ENCODE measurements around the gene COG2. TPM values are rescaled to one million over a fixed set of nuclear protein-coding genes. Genes with fewer than 3 reads are reported as not detected.

Gene COG2
- total RNA-seq, 2 experiments from 2014 or later, result 29.6 to 32.3 TPM

- H3K27ac Mint-ChIP-seq, result no peak overlapping the region
- H3K4me1 Mint-ChIP-seq (ENCODE audit: low read depth), result no peaks in the 10 kb centered on the region
- no peak for DNase-seq
- H3K27me3 Mint-ChIP-seq, result peaks cover 2% of the 10 kb centered on the region
- ChIA-PET CTCF (no interaction called here), POLR2A (no interaction called here)
- no peak overlapping the region for H3K4me3 Mint-ChIP-seq
- intact Hi-C loops (cut with micrococcal nuclease), result no loop called here
- H3K9me3 Mint-ChIP-seq, result no peaks in the 10 kb centered on the region
- no peaks in the 10 kb centered on the region for H3K36me3 Mint-ChIP-seq
These were observed 64.8 kb downstream of the COG2 start for GRCh38 chr1:230706887-230707731.

- intact Hi-C loops (cut with micrococcal nuclease), result no loop called here
- Mint-ChIP-seq H3K36me3 (no peaks in the 10 kb centered on the region), H3K27ac (no peak overlapping the region), H3K27me3 (peaks cover 5% of the 10 kb centered on the region), H3K4me1 (ENCODE audit: low read depth) (no peaks in the 10 kb centered on the region), H3K9me3 (no peaks in the 10 kb centered on the region), H3K4me3 (no peak overlapping the region)
- POLR2A ChIA-PET, result no interaction called here
- no peak for DNase-seq
- CTCF ChIA-PET, result no interaction called here
These were observed 65.7 kb downstream of the COG2 start for GRCh38 chr1:230707732-230708630.

- no peaks in the 10 kb centered on the region for H3K4me1 Mint-ChIP-seq (ENCODE audit: low read depth)
- intact Hi-C loops (cut with micrococcal nuclease), result no loop called here
- H3K9me3 Mint-ChIP-seq, result no peaks in the 10 kb centered on the region
- CTCF ChIA-PET, result no interaction called here
- no peak overlapping the region for H3K4me3 Mint-ChIP-seq
- no peak for DNase-seq
- H3K27ac Mint-ChIP-seq, result no peak overlapping the region
- no peaks in the 10 kb centered on the region for H3K36me3 Mint-ChIP-seq
- POLR2A ChIA-PET, result no interaction called here
- H3K27me3 Mint-ChIP-seq, result peaks cover 7% of the 10 kb centered on the region
These were observed 66.6 kb downstream of the COG2 start for GRCh38 chr1:230708631-230709580.

- Mint-ChIP-seq H3K9me3 (no peaks in the 10 kb centered on the region), H3K4me1 (ENCODE audit: low read depth) (no peaks in the 10 kb centered on the region), H3K4me3 (no peak overlapping the region), H3K36me3 (no peaks in the 10 kb centered on the region), H3K27ac (no peak overlapping the region), H3K27me3 (peaks cover 9% of the 10 kb centered on the region)
- ChIA-PET CTCF (no interaction called here), POLR2A (no interaction called here)
- no peak for DNase-seq
- intact Hi-C loops (cut with micrococcal nuclease), result no loop called here
These were observed 67.6 kb downstream of the COG2 start for GRCh38 chr1:230709619-230710542.

GRCh38 chr1:230710543-230710904 lies 68.2 kb downstream of the COG2 start:
- peaks cover 11% of the 10 kb centered on the region for H3K27me3 Mint-ChIP-seq
- peaks cover under 1% of the 10 kb centered on the region for H3K9me3 Mint-ChIP-seq
- intact Hi-C loops (cut with micrococcal nuclease), result no loop called here
- H3K27ac Mint-ChIP-seq, result no peak overlapping the region
- H3K36me3 Mint-ChIP-seq, result no peaks in the 10 kb centered on the region
- ChIA-PET POLR2A (no interaction called here), CTCF (no interaction called here)
- no peak overlapping the region for H3K4me3 Mint-ChIP-seq
- H3K4me1 Mint-ChIP-seq (ENCODE audit: low read depth), result no peaks in the 10 kb centered on the region
- DNase-seq, result no peak

GRCh38 chr1:230711245-230711644 lies 69.0 kb downstream of the COG2 start:
- no peaks in the 10 kb centered on the region for H3K36me3 Mint-ChIP-seq
- intact Hi-C loops (cut with micrococcal nuclease), result no loop called here
- CTCF ChIA-PET, result no interaction called here
- H3K4me3 Mint-ChIP-seq, result no peak overlapping the region
- no peak overlapping the region for H3K27ac Mint-ChIP-seq
- H3K4me1 Mint-ChIP-seq (ENCODE audit: low read depth), result no peaks in the 10 kb centered on the region
- no peak for DNase-seq
- POLR2A ChIA-PET, result no interaction called here
- peaks cover 5% of the 10 kb centered on the region for H3K9me3 Mint-ChIP-seq
- H3K27me3 Mint-ChIP-seq, result peaks cover 11% of the 10 kb centered on the region

GRCh38 chr1:230712470-230712942 lies 70.2 kb downstream of the COG2 start:
- POLR2A ChIA-PET, result no interaction called here
- no peak for DNase-seq
- intact Hi-C loops (cut with micrococcal nuclease), result no loop called here
- Mint-ChIP-seq H3K4me3 (no peak overlapping the region), H3K27ac (no peak overlapping the region), H3K27me3 (peaks cover 11% of the 10 kb centered on the region), H3K36me3 (no peaks in the 10 kb centered on the region), H3K9me3 (peaks cover 10% of the 10 kb centered on the region), H3K4me1 (ENCODE audit: low read depth) (no peaks in the 10 kb centered on the region)
- CTCF ChIA-PET, result no interaction called here

GRCh38 chr1:230713138-230713537 lies 70.9 kb downstream of the COG2 start:
- CTCF ChIA-PET, result no interaction called here
- POLR2A ChIA-PET, result no interaction called here
- H3K4me1 Mint-ChIP-seq (ENCODE audit: low read depth), result no peaks in the 10 kb centered on the region
- H3K27me3 Mint-ChIP-seq, result peaks cover 9% of the 10 kb centered on the region
- H3K27ac Mint-ChIP-seq, result no peak overlapping the region
- no peak for DNase-seq
- H3K36me3 Mint-ChIP-seq, result no peaks in the 10 kb centered on the region
- peaks cover 10% of the 10 kb centered on the region for H3K9me3 Mint-ChIP-seq
- no peak overlapping the region for H3K4me3 Mint-ChIP-seq
- intact Hi-C loops (cut with micrococcal nuclease), result no loop called here

- Mint-ChIP-seq H3K27ac (no peak overlapping the region), H3K36me3 (no peaks in the 10 kb centered on the region)
- CTCF ChIA-PET, result no interaction called here
These were observed 71.2 kb downstream of the COG2 start for GRCh38 chr1:230713547-230713914.

GRCh38 chr1:230713915-230714764 lies 71.9 kb downstream of the COG2 start, which contains the start of gene AGT:
AGT (minus strand) TSS chr1:230714122; CDS start chr1:230710823, 3,299 bp downstream.
- H3K27me3 Mint-ChIP-seq, result peaks cover 9% of the 10 kb centered on the region
- no peaks in the 10 kb centered on the region for H3K36me3 Mint-ChIP-seq
- ChIA-PET CTCF (no interaction called here), POLR2A (no interaction called here)
- no peak for DNase-seq
- H3K4me1 Mint-ChIP-seq (ENCODE audit: low read depth), result no peaks in the 10 kb centered on the region
- peaks cover 10% of the 10 kb centered on the region for H3K9me3 Mint-ChIP-seq
- no peak within 1 kb of the TSS for H3K4me3 Mint-ChIP-seq
- no peak within 1 kb of the TSS for H3K27ac Mint-ChIP-seq
- intact Hi-C loops (cut with micrococcal nuclease), result no loop called here

More at GRCh38 chr1:230713547-230713914, 71.2 kb downstream of the COG2 start:
- Mint-ChIP-seq H3K4me3 (no peak overlapping the region), H3K27me3 (peaks cover 9% of the 10 kb centered on the region), H3K4me1 (ENCODE audit: low read depth) (no peaks in the 10 kb centered on the region), H3K9me3 (peaks cover 10% of the 10 kb centered on the region)
- POLR2A ChIA-PET, result no interaction called here
- no peak for DNase-seq
- intact Hi-C loops (cut with micrococcal nuclease), result no loop called here

- CTCF ChIA-PET, result no interaction called here
- Mint-ChIP-seq H3K4me1 (ENCODE audit: low read depth) (no peaks in the 10 kb centered on the region), H3K27me3 (peaks cover 10% of the 10 kb centered on the region), H3K27ac (no peak overlapping the region), H3K9me3 (peaks cover 10% of the 10 kb centered on the region), H3K36me3 (no peaks in the 10 kb centered on the region), H3K4me3 (no peak overlapping the region)
- intact Hi-C loops (cut with micrococcal nuclease), result no loop called here
- POLR2A ChIA-PET, result no interaction called here
- no peak for DNase-seq
These were observed 73.2 kb downstream of the COG2 start for GRCh38 chr1:230715510-230715909.
